ENCODE results near the gene HIBADH. TPM values are rescaled to one million over a fixed set of nuclear protein-coding genes. Genes with fewer than 3 reads are reported as not detected.

Gene HIBADH
- total and polyA plus RNA-seq, 9 of the 15 experiments (the other 6 are each of a cell fraction or from before 2014, with no cell fraction given) = 10.7 to 67.8 (median 36.9) TPM

DNA sequence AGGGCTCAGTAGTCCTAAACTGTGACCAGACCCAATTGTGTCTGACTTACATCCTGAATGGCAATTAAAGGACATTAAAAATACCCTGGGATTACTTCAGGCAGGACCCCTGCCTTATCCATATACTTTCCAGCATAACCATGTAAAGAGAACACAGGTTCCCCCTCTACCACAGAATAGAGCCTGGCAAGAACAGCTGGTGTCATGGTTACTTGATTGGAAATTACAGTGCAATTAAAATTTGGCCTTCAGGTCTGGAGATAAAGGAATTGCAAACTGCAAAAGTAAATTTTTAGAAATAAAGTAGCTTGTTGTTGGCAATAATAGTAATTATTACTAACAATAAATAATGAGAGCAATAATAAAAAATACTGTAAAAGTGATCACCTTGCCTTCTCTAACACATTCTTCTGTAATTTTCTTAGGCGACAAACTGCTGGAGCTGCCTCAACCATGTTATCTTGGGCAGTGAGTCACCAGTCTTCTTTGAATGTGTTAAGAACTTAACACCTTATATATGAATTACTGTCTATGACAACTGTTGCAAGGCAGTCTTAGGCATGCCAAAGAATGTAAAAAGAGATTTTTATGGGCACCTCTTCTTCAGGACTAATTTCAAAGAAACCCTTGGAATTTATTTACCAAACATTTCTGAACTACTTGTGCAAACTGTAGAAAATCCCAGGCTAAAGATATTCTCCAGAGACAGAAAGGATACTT, 53.7 kb downstream of the HIBADH start (continued):
- TF ChIP-seq PRDM10 (IDR thresholded peaks at IDR 0.05; ENCODE audit: partially characterized antibody) (no peak), CBFA2T3 (IDR thresholded peaks at IDR 0.05) (no peak), SUPT5H (IDR thresholded peaks at IDR 0.05) (no peak), ZNF551 (CRISPR knock-in tag; IDR thresholded peaks at IDR 0.05) (no peak), SAFB (IDR thresholded peaks at IDR 0.05; ENCODE audit: borderline replicate concordance, low read depth, low read length) (no peak), HDAC2 (IDR thresholded peaks at IDR 0.05) (no peak), ZFP36 (IDR thresholded peaks at IDR 0.05; ENCODE audit: low read depth, low read length, partially characterized antibody) (no peak), TEAD1 (CRISPR knock-in tag; IDR thresholded peaks at IDR 0.05) (no peak), RERE (CRISPR knock-in tag; IDR thresholded peaks at IDR 0.05; ENCODE audit: borderline replicate concordance) (no peak), RBM15 (IDR thresholded peaks at IDR 0.05; ENCODE audit: insufficient read depth, low read length) (no peak), ZNF217 (CRISPR knock-in tag; IDR thresholded peaks at IDR 0.05) (no peak), ZNF431 (CRISPR knock-in tag; IDR thresholded peaks at IDR 0.05) (no peak), ILF3 (IDR thresholded peaks at IDR 0.05; ENCODE audit: borderline replicate concordance) (no peak), ZSCAN29 (IDR thresholded peaks at IDR 0.05) (no peak), GTF2E2 (tag; IDR thresholded peaks at IDR 0.05) (no peak), DMBX1 (CRISPR knock-in tag; IDR thresholded peaks at IDR 0.05; ENCODE audit: borderline replicate concordance) (no peak), TRIM24 (IDR thresholded peaks at IDR 0.05) (no peak), NFYB (IDR thresholded peaks at IDR 0.05; ENCODE audit: extremely low read depth, insufficient read length) (no peak), BRF1 (IDR thresholded peaks at IDR 0.05; ENCODE audit: borderline replicate concordance, extremely low read depth, insufficient read length) (no peak)
- TF ChIP-seq, protein P1, sequence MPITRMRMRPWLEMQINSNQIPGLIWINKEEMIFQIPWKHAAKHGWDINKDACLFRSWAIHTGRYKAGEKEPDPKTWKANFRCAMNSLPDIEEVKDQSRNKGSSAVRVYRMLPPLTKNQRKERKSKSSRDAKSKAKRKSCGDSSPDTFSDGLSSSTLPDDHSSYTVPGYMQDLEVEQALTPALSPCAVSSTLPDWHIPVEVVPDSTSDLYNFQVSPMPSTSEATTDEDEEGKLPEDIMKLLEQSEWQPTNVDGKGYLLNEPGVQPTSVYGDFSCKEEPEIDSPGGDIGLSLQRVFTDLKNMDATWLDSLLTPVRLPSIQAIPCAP (CRISPR knock-in tag; IDR thresholded peaks at IDR 0.05; ENCODE audit: borderline replicate concordance) = no peak
